Activated T-helper 17 cell treated with anti-CD3 and anti-CD28 coated beads, Interleukin-2, amount 50 U/mL, for 72 hours (primary cell): ENCODE measurements around the gene ANKRD33B. TPM values are rescaled to one million over a fixed set of nuclear protein-coding genes. Genes with fewer than 3 reads are reported as not detected.
A peak's percentile ranks its signal among the peaks of the same experiment; 100 is the strongest.
"Not testable (repeated sequence)": the region's sequence is repeated elsewhere in the genome, so short reads cannot be mapped to it uniquely, and the experiment has no call there.

Experiments used
- ATAC-seq: fragments of 150-1000 bp; cut with Tn5 transposase; replicated peaks from 2 replicates; pipeline ENCODE4 v1.10.0; 2021; ENCODE audit warnings: mild to moderate bottlenecking, moderate library complexity
- H3K27ac Mint-ChIP-seq: one replicate; pipeline ENCODE4 v1.8.0; 2022; ENCODE audit warnings: mixed read lengths
- H3K27me3 Mint-ChIP-seq: one replicate; pipeline ENCODE4 v1.8.0; 2022; ENCODE audit warnings: mixed read lengths
- H3K36me3 Mint-ChIP-seq: one replicate; pipeline ENCODE4 v1.8.0; 2022; ENCODE audit warnings: low read depth, mild to moderate bottlenecking, mixed read lengths
- H3K4me1 Mint-ChIP-seq: one replicate; pipeline ENCODE4 v1.8.0; 2022; ENCODE audit warnings: mixed read lengths
- H3K4me3 Mint-ChIP-seq: one replicate; pipeline ENCODE4 v1.8.0; 2022; ENCODE audit warnings: mild to moderate bottlenecking, mixed read lengths
- H3K9me3 Mint-ChIP-seq: one replicate; pipeline ENCODE4 v1.8.0; 2022; ENCODE audit warnings: mixed read lengths
- total RNA-seq, 2 donors: library from RNA; stranded (reverse); gene quantifications; one replicate each; pipeline ENCODE4 v1.2.3, GENCODE V29; 2022

ANKRD33B gene
- total RNA-seq, 2 donors from 2014 or later: 7.8 to 12.2 TPM

DNA sequence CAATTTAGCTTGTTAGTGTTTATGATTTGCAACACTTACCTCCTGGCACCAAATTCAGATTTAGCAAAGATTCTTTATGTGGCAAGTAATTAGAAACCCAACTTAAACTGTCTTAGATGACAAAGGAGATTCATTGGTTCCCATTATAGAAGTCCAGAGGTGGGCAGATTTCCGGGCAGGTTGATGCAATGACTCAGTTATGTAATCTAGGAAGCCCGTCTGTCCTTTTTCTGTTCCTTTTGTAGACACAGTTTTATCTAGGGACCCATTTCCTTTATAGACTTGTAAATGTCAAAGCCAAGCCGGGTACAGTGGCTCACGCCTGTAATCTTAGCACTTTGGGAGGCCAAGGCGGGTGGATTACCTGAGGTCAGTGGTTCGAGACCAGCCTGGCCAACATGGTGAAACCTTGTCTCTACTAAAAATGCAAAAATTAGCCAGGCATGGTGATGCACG, 20.3 kb upstream of the ANKRD33B start:
- no peaks in the 10 kb centered on the region for H3K4me1 Mint-ChIP-seq
- H3K9me3 Mint-ChIP-seq: no peaks in the 10 kb centered on the region
- H3K4me3 Mint-ChIP-seq: no peak overlapping the region
- peaks cover 26% of the 10 kb centered on the region for H3K27me3 Mint-ChIP-seq
- no peaks in the 10 kb centered on the region for H3K36me3 Mint-ChIP-seq
- no peak for ATAC-seq
- H3K27ac Mint-ChIP-seq: no peak overlapping the region

DNA sequence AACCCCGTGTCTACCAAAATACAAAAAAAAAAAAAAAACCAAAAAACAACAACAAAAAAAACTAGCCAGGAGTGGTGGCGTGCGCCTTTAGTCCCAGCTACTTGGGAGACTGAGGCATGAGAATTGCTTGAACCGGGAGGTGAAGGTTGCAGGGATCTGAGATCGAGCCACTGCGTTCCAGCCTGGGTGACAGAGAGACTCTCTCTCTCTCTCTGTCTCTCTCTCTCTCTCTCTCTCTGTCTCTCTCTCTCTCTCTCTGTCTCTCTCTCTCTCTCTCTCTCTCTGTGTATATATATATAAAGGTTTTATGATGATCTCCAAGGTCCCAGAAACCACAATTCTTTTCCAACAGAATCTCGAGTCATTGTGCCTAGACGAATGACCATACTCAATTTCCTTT, 18.8 kb upstream of the ANKRD33B start:
- H3K36me3 Mint-ChIP-seq: no peaks in the 10 kb centered on the region
- H3K4me3 Mint-ChIP-seq: no peak overlapping the region
- H3K27me3 Mint-ChIP-seq: peaks cover 19% of the 10 kb centered on the region
- no peak for ATAC-seq
- no peaks in the 10 kb centered on the region for H3K4me1 Mint-ChIP-seq
- H3K9me3 Mint-ChIP-seq: no peaks in the 10 kb centered on the region
- no peak overlapping the region for H3K27ac Mint-ChIP-seq

DNA sequence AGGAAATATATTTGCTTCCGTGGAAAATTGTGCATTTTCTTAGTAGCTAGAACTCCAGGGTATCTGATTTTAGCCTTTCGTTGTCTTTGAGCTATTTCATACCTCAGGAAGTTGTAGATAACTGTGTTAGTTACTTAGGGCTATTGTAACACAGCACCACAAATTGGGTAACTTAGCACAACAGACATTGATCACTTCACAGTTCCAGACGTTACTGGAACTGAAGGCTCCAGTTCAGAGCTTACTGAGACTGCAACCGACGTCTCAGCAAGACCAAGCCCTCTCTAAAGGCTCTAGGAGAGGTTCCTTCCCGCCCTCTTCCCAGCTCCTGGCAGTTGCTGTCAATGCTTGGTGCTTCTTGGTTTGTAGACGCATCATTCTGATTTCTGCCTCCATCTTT, 17.7 kb upstream of the ANKRD33B start:
- H3K4me1 Mint-ChIP-seq: no peaks in the 10 kb centered on the region

DNA sequence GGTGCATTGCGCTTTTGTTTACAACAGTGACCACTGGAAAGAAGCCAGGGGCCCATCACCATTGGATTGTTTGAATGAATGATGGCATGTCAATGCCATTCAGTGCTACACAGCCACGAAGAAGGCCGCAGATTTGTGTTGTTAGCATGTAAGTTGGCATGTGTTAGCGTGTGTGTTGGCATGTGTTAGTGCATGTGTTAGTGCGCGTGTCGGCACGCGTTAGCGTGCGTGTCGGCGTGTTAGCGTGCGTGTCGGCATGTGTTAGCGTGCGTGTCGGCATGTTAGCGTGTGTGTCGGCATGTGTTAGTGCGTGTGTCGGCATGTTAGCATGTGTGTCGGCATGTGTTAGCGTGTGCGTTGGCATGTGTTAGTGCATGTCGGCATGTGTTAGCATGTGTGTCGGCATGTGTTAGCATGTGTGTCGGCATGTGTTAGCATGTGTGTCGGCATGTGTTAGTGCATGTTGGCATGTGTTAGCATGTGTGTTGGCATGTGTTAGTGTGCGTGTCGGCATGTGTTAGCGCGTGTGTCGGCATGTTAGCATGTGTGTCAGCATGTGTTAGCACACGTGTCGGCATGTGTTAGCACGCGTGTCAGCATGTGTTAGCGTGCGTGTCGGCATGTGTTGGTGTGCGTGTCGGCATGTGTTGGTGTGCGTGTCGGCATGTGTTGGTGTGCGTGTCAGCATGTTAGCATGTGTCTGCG, 15.3 kb upstream of the ANKRD33B start:
- no peaks in the 10 kb centered on the region for H3K9me3 Mint-ChIP-seq
- no peaks in the 10 kb centered on the region for H3K36me3 Mint-ChIP-seq
- H3K27ac Mint-ChIP-seq: no peak overlapping the region
- peaks cover 5% of the 10 kb centered on the region for H3K4me1 Mint-ChIP-seq
- peaks cover 6% of the 10 kb centered on the region for H3K27me3 Mint-ChIP-seq
- H3K4me3 Mint-ChIP-seq: no peak overlapping the region
- no peak for ATAC-seq

More for the DNA sequence above, 17.7 kb upstream of the ANKRD33B start:
- no peak overlapping the region for H3K27ac Mint-ChIP-seq
- peaks cover 14% of the 10 kb centered on the region for H3K27me3 Mint-ChIP-seq
- no peak for ATAC-seq
- no peaks in the 10 kb centered on the region for H3K9me3 Mint-ChIP-seq
- no peak overlapping the region for H3K4me3 Mint-ChIP-seq
- no peaks in the 10 kb centered on the region for H3K36me3 Mint-ChIP-seq

DNA sequence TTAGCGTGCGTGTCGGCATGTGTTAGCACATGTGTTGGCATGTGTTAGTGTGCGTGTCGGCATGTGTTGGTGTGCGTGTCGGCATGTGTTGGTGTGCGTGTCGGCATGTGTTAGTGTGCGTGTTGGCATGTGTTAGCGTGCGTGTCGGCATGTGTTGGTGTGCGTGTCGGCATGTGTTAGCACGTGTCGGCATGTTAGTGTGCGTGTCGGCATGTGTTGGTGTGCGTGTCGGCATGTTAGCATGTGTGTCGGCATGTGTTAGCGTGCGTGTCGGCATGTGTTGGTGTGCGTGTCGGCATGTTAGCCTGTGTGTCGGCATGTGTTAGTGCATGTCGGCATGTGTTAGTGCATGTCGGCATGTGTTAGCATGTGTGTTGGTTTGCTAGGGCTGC, 14.8 kb upstream of the ANKRD33B start:
- H3K36me3 Mint-ChIP-seq, H3K4me3 Mint-ChIP-seq, ATAC-seq, H3K9me3 Mint-ChIP-seq, H3K27me3 Mint-ChIP-seq, H3K27ac Mint-ChIP-seq, H3K4me1 Mint-ChIP-seq: not testable (repeated sequence)

DNA sequence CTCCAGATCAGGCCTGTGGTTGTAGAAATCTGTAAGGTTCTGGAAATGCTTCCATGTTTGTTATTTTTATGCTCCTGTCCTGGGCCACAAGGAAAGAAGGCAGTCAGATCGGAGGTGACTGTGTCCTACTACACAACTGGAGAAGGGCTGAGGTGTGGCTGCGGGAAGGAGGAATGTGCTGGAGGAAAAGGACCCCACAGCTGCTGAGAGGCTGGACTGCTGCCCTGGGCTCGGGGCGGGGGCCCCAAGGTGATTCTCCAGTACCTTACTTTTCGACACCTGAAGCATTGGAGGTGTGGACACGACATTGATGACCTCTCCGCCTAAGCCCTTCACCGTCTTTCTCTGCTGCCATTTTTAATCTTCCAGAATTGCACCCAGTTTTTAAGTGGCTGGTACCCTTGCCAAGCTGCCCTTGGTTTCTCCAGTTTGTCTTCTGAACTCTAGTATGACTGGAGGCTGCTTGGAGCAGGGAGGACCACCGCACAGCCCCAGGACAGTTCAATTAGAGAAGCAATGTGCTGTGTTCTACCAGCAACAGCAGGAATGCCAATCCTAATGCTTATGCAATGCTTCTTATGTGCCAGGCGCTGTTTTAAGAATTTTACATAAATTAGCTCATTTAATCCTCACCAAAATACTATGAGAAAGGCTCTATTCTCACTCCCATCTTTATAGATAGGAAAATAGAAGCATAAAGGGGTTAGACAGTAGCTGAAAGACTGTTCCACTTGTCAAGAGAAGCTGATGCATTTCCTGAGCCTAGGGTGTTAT, 13.5 kb upstream of the ANKRD33B start:
- H3K36me3 Mint-ChIP-seq: no peaks in the 10 kb centered on the region
- no peak for ATAC-seq
- no peak overlapping the region for H3K4me3 Mint-ChIP-seq
- no peaks in the 10 kb centered on the region for H3K9me3 Mint-ChIP-seq
- H3K27ac Mint-ChIP-seq: no peak overlapping the region
- peaks cover 5% of the 10 kb centered on the region for H3K4me1 Mint-ChIP-seq
- H3K27me3 Mint-ChIP-seq: peaks cover 7% of the 10 kb centered on the region

DNA sequence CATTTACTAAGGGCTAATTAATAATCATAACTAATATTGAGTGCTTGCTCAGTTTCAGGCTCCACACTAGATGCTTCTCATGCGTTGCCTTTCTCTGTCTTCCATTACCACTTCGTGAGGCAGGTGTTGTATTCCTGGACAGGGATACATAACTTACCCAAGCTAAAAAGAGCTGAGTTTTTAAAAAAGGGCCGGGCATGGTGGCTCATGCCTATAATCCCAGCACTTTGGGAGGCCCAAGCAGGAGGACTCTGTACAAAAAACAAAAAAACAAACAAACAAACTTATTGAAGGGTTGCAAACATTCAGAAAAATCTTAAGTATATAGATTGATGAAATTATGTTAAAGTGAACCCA, 12.1 kb upstream of the ANKRD33B start:
- Mint-ChIP-seq H3K4me1 (peaks cover 5% of the 10 kb centered on the region), H3K36me3 (no peaks in the 10 kb centered on the region), H3K9me3 (no peaks in the 10 kb centered on the region), H3K27me3 (peaks cover 13% of the 10 kb centered on the region), H3K4me3 (no peak overlapping the region), H3K27ac (no peak overlapping the region)
- no peak for ATAC-seq

DNA sequence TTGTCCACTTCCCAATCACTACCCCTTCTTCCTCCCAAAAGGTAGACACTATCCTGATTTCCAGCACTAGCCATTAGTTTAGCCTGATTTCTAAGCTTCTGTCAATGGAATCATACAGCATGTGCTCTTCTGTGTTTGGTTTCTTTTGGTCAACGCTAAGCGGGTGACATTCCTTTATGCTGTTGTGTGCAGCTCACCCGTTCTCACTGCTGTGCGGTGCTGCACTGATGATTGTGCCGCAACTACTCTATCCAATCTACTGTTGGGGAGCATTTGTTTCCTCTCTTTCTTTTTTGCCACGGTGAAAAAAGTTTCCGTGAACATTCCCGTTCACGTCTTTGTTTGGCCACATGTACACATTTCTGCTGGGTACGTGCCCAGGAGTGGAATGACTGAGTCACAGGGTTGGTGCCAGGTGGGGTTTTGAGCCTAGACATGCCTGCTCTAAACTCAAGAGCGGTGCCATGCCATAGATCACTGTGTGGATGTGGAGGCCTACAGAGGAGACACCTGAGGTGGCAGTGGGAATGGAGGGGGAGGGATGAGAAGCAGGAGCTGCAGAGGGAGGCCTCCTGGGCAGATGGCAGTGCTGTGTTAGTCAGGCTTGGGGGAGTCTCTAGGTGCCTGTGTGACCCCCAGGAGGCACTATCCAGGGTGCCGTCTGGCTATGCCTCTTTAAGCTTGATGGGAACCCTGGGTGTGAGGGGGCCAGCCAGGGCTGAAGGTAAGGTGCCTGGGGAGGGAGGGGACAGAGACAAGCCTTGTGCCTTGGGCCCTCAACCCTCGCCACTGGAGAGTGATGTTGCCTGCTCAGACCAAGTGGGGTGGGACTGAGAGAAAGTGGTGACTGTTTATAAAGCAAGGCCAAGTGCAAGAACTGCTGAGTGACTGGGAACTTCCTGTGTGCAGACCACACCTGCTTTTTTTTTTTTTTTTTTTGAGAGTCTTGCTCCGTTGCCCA, 11.4 kb upstream of the ANKRD33B start:
- H3K27ac Mint-ChIP-seq: peak overlapping the region; percentile 26
- ATAC-seq: peak; percentile 44
- H3K4me3 Mint-ChIP-seq: no peak overlapping the region
- H3K4me1 Mint-ChIP-seq: peaks cover 5% of the 10 kb centered on the region
- no peaks in the 10 kb centered on the region for H3K9me3 Mint-ChIP-seq
- H3K36me3 Mint-ChIP-seq: no peaks in the 10 kb centered on the region
- H3K27me3 Mint-ChIP-seq: peaks cover 17% of the 10 kb centered on the region

DNA sequence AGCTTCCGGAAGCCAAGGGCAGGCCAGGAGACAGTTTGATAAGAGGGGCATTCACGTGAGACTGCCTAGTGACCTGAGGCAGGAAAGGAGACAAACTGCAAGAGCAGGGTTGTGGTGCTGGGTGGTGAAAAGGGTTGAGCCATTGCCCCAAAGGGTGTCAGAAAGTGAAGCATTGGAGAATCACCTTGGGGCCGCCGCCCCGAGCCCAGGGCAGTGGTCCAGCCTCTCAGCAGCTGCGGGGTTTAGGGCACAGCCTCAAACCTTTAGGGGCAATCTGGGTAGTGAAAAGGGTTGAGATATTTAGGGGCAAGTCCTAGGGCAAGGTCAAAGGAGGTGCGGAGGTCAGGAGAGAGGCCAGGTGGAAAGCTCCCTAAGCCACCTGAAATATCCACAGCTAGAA, 10.4 kb upstream of the ANKRD33B start:
- Mint-ChIP-seq H3K36me3 (no peaks in the 10 kb centered on the region), H3K4me1 (peaks cover 5% of the 10 kb centered on the region), H3K9me3 (no peaks in the 10 kb centered on the region), H3K27ac (peak overlapping the region; percentile 26), H3K4me3 (no peak overlapping the region), H3K27me3 (peaks cover 17% of the 10 kb centered on the region)
- ATAC-seq: no peak

DNA sequence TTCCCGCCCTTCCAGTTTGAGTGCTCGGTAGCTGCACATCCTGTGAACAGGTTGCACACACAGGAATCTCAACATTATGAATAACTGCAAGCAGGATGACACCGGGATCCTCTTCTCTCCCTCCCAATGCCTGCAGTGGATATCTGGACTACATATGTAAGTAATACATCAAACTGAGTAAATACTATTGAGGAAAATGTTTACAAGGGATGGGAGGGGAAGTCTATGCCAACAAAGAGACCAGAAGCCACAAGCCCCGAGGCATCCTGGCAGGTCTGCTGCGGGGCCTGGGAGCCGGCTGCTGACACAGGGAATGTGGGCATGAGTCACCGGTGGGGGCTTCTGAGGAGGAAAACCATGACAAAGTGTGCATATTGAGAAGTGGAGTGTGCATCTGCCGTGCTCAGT, 8.6 kb upstream of the ANKRD33B start:
- Mint-ChIP-seq H3K27ac (no peak overlapping the region), H3K4me3 (no peak overlapping the region), H3K36me3 (no peaks in the 10 kb centered on the region), H3K4me1 (peaks cover 5% of the 10 kb centered on the region), H3K27me3 (peaks cover 17% of the 10 kb centered on the region), H3K9me3 (no peaks in the 10 kb centered on the region)
- no peak for ATAC-seq

DNA sequence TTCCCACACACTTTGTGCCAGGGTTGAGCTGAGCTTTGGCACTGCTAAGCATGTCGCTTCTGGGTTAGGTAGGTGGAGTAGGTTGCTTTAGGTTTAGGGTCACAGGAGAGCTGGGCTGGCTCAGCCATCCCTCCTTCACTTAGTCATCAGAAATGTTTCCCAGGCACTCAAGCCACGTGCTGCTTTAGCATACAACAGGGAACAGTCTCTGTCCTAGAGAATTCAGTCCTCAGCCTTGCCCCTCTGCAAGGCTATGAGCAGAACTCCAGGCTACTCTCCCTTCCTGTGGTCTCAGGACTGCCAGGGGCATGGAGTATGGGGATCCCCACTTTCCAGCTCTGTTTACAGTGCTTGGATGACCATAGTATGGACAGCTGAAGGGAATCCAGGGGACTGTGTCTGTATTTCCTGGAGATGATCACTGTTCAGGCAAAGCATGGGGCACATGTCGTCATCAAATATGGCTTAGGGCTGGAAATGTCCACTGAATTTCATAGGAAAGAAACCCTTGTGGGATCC, 7.5 kb upstream of the ANKRD33B start:
- no peak for ATAC-seq
- Mint-ChIP-seq H3K9me3 (no peaks in the 10 kb centered on the region), H3K27me3 (peaks cover 17% of the 10 kb centered on the region), H3K36me3 (no peaks in the 10 kb centered on the region), H3K4me3 (no peak overlapping the region), H3K27ac (no peak overlapping the region), H3K4me1 (peaks cover 5% of the 10 kb centered on the region)

DNA sequence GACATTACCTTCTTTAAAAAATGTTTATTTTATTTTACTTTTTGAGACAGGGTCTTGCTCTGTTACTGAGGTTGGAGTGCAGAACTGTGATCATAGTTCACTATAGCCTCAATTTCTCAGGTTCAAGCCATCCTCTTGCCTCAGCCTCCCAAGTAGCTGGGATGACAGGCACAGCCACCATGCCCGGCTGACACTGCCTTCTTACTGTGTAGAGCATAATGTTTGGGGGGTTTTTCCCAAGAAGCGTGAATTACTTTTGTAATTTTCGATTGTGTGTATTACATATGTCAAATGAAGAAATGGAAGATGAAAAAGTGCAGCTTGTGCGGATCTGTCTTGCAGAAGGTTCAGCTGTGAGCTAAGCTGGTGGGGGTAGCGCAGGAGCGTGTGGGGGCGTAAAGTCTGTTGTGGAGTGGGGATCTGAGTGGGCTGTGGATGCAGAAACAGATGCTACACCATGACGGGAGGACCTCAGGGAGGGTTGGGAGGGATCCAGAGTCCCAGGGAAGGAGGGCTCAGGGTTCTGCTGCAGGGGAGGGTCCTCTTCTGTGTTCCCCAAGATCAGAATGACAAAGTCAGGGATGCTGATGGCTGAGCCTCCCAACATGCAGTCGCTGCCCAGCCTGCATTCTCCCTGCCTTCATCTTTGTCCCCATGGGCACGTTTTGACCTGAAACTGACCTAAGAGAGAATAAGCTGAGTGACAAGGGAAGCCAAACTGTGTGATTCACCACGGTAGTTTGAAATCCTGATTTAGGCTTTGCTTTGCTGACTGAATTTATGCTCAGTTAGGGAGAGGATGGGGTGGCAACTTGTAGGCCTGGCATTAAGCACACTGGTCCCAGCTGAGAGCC, 6.8 kb upstream of the ANKRD33B start:
- H3K27me3 Mint-ChIP-seq: peaks cover 17% of the 10 kb centered on the region
- peaks cover 4% of the 10 kb centered on the region for H3K4me1 Mint-ChIP-seq
- H3K9me3 Mint-ChIP-seq: no peaks in the 10 kb centered on the region
- H3K4me3 Mint-ChIP-seq: no peak overlapping the region
- no peak for ATAC-seq
- H3K36me3 Mint-ChIP-seq: no peaks in the 10 kb centered on the region
- H3K27ac Mint-ChIP-seq: no peak overlapping the region

DNA sequence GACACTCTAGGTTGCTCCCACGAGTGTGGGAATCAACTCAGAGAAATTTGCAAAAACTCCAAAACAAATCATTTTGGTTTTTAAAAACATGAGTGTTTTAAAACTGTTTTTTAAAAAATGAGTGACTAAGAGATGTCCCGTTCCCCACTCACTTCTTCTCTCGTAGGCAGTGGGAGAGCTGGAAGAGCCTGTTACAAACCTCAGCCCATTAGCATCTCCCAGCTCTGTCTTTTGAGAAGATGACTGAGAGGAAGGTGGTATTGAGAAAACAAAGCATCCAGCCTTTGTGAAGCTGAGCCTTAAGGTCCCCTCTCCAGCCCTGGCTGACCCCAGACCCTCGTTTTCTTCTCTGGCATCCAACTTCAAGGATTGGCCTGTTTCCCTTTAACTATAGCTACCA, 4.7 kb upstream of the ANKRD33B start:
- Mint-ChIP-seq H3K9me3 (no peaks in the 10 kb centered on the region), H3K4me3 (no peak overlapping the region), H3K27ac (no peak overlapping the region), H3K27me3 (peaks cover 17% of the 10 kb centered on the region), H3K4me1 (no peaks in the 10 kb centered on the region), H3K36me3 (no peaks in the 10 kb centered on the region)
- no peak for ATAC-seq
